RPMI8226 (cell line): Measurements from ENCODE around the gene ADAM15.

Experiments used
- DNase-seq: peaks from one replicate; pipeline ENCODE4 v3.0.0-alpha.2; 2015

Gene ADAM15

GRCh38 chr1:155052439-155053395 lies 1.6 kb downstream of the ADAM15 start:
- DNase-seq, result peak; percentile 75

GRCh38 chr1:155053531-155054105 lies 2.5 kb downstream of the ADAM15 start:
- no peak for DNase-seq

GRCh38 chr1:155057104-155057503 lies 6.0 kb downstream of the ADAM15 start:
- DNase-seq, result no peak

DNA sequence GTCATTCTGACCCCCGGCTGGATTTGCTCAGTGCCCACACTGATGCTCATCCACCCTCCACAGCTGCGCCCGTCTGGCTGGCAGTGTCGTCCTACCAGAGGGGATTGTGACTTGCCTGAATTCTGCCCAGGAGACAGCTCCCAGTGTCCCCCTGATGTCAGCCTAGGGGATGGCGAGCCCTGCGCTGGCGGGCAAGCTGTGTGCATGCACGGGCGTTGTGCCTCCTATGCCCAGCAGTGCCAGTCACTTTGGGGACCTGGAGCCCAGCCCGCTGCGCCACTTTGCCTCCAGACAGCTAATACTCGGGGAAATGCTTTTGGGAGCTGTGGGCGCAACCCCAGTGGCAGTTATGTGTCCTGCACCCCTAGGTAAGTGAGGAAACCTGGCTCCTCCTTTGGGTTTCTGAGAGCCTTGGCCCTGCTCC lies 6.7 kb downstream of the ADAM15 start:
- DNase-seq, result peak; percentile 39

DNA sequence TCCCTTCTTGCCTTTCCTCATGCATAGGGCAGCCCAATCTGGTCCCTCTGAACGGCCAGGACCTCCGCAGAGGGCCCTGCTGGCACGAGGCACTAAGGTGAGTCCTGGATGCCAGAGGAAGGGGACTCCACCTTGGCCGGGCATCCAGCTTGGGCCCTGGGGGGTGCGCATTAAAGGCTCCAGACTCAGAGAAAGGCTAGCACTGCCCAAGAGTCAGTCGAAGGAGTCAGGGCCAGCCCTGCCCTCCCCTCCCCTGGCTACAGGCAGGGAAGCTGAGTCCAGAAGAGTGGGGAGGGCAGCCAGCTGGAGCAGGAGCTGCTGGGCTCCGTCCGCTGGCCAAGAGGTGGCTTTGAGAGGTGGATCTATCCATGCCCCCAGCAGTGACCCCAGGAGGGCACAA lies 9.6 kb downstream of the ADAM15 start:
- no peak for DNase-seq

DNA sequence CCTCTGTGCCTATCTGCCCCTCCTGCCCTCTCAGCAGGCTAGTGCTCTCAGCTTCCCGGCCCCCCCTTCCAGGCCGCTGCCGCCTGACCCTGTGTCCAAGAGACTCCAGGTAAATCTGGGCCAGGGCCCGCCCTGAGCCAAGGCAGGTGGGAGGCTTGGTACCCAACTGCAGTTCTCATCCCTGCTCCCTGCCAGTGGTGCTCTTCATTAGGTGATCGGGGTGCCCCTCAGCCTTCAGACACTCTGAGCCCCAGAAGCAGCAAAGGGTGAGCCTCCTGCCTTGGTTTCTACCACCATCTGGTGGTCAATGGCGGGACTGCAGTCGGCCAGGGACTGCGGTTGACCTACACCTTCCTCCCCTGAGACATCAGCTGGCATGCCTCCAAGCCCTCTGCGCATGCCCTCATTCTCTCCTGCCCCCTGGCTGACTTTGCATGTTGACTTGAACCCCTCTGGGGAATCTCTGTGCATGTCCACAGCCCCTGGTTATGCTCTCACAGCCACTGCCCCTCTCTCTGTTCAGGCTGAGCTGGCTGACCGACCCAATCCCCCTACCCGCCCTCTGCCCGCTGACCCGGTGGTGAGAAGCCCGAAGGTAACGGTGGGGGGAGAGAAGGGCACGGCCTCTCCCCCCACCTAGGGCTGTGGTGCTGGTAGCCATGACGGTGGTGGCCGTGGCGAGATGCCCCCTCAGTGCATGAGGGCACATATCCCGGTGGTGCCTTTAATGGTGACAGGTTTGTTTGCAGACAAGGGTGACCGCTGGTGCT lies 10.4 kb downstream of the ADAM15 start:
- peak; percentile 98 for DNase-seq

DNA sequence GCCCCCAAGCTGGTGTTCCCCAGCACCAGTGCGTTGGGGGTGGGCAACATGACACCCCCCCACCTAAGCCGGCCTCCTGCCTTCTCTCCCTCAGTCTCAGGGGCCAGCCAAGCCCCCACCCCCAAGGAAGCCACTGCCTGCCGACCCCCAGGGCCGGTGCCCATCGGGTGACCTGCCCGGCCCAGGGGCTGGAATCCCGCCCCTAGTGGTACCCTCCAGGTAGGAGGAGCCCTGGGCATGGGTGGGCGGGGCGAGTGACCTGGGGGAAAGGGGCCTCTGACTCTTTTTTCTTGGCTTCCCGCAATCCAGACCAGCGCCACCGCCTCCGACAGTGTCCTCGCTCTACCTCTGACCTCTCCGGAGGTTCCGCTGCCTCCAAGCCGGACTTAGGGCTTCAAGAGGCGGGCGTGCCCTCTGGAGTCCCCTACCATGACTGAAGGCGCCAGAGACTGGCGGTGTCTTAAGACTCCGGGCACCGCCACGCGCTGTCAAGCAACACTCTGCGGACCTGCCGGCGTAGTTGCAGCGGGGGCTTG lies 11.1 kb downstream of the ADAM15 start:
- DNase-seq, result no peak

GRCh38 chr1:155062702-155063411 lies 11.7 kb downstream of the ADAM15 start:
- DNase-seq, result peak; percentile 64

DNA sequence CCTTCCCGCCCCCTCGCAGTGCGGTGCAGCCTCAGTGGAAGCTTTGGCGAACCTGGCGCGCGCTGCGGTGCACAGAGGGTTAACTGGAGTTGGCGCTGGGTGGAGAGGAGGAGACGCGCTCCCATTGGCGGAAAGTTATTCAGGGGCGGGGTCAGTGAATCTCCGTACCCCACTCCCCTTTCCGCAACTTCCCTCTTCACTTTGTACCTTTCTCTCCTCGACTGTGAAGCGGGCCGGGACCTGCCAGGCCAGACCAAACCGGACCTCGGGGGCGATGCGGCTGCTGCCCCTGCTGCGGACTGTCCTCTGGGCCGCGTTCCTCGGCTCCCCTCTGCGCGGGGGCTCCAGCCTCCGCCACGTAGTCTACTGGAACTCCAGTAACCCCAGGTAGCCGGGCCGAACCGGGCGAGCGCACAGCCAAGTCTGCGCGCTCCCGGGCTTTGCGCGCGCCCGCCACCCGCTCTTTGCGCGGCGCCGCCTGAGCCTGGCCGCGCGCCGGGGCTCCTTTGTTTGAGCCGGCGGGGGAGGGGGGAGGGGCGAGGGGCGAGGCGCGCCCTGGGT lies 12.5 kb downstream of the ADAM15 start, which contains the start of gene EFNA4:
Gene EFNA4 (plus strand): TSS at position 191 of the 561 bp plus-strand sequence. CDS start 84 bp downstream, at position 275.
- DNase-seq, result peak; percentile 95

DNA sequence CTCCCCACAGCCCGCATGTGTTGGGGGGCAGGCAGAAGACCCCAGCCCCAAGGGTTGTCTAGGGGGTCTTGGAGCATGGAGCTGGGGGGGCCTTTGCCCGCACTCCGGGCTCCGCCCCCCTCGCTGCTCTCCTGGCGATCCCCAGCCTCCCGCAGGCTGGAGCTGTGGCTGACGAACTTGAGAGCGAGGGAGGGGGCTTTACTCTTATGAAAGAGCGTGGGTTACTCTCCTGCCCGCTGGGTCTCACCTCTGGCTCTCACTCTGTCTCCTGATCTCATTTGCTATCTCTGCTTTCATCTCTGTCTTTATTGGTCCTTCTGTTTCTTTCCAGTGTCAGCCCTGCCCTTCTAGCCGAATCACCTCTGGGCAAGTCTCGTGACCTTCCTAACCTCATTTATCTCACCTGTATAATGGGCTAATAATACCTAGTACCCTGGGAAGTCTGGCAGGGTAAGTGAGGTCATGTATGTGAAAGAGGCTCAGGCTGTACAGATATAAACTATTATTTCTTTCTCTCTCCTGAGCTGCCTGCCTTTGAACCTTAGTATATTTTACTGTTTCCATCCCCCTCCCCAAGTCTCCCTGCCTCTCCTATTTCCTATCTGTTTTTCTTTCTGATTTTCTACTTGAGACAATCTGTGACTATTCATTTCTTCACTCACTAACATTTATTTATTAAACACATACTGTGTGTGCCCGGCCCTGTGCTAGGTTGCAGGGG lies 13.2 kb downstream of the ADAM15 start:
- DNase-seq, result peak; percentile 75

GRCh38 chr1:155064832-155065429 lies 13.8 kb downstream of the ADAM15 start:
- DNase-seq, result no peak

DNA sequence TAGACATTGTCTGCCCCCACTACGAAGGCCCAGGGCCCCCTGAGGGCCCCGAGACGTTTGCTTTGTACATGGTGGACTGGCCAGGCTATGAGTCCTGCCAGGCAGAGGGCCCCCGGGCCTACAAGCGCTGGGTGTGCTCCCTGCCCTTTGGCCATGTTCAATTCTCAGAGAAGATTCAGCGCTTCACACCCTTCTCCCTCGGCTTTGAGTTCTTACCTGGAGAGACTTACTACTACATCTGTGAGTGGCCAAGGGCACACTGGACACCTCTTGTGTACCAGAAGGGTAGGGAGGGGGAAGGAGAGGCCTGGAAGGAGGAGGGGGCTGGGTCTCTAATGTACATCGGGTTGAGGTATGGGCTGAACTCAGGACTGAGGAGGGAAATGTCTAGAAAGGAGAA lies 15.7 kb downstream of the ADAM15 start:
- no peak for DNase-seq

- DNase-seq, result no peak
Measured at GRCh38 chr1:155068599-155068998, 17.5 kb downstream of the ADAM15 start.

DNA sequence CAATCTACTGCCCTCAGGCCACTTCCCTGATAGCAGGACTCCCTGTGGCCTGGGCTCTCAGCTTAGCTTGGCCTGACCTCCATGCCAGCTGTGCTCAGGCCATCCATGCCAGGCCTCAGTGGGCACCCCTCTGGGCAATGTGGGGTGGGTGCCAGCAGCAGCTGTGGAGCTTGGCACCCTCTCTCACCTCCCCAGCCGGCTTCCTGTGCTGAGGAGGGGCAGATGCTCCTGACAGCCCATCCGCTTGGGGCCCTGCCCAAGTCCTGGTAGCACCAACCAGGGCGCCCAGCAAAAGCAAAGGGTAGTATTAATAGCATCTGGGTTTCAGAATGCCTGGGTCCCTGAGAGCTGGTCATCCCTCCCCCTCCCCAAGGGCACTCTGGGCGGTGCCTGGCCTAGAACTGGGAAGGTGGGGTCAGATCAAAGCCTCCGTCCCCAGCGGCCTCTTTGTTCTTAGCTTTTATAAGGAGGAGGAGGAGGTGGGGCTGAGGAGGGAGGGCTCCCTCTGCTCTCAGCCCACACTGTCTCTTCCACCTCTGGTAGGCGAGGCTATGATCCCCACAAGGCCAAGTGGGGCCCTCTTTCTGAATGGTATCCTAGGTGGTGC lies 18.5 kb downstream of the ADAM15 start:
- DNase-seq, result peak; percentile 77

GRCh38 chr1:155070158-155070621 lies 19.1 kb downstream of the ADAM15 start:
- no peak for DNase-seq

- DNase-seq, result peak; percentile 93
Measured at GRCh38 chr1:155070721-155071569, 19.8 kb downstream of the ADAM15 start.

DNA sequence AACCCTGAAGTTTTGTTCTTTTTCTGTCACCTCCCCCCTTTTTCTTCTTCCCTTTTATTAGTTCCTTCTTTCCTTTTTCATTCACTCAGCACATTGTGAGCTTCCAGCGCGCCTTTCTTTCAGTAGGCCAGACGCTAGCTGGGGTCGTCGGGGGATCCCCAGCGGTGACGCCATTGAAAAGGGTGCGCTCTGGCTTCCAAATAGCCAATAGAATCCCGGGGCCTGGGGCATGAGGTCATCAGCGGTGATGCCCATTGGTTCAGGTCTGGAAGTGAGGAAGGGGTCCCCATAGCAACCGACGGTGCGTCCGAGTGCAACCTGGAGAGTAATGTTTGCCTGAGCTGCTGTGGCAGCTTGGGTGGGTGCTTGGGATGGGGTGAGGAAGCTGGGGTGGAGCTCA lies 20.6 kb downstream of the ADAM15 start:
- no peak for DNase-seq

GRCh38 chr1:155072531-155073289 lies 21.6 kb downstream of the ADAM15 start:
- DNase-seq, result no peak
